ENCODE results near the gene ELF5.
A peak's percentile ranks its signal among the peaks of the same experiment; 100 is the strongest.

The ELF5 gene

DNA sequence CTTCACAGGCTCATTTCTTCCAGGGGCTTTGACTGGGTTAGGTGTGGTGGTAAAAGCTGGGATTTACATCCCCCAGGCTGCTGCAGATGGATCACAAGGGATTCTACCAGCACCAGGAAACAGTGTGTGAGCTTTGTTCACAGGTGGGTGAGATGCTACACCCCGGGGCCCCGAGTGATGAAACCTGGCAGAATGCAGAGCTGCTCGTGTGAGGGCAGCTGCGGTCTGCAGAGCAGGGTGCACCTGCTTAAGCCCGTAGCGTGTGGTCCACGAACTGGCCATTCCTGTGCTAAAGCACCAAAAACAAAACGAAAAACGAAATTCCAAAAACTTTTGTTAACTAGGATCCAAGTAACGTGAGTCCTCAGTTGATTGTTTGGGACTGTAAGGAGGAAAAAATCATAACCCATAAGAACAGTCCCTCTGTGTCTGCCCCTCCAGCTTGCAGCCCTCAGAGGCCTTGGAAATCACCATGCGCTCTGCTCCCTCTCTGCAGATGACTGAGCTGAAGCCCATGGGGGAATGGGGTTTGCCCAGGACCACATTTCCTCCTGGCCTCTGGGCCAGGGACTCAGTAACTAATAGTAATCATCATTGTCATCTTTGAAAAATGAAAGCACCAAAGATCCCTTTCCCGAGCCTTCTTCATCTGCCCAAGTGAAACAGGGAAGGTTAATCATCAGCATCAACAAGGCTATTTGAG lies 24.6 kb downstream of the ELF5 start:
- no peak for DNase-seq

DNA sequence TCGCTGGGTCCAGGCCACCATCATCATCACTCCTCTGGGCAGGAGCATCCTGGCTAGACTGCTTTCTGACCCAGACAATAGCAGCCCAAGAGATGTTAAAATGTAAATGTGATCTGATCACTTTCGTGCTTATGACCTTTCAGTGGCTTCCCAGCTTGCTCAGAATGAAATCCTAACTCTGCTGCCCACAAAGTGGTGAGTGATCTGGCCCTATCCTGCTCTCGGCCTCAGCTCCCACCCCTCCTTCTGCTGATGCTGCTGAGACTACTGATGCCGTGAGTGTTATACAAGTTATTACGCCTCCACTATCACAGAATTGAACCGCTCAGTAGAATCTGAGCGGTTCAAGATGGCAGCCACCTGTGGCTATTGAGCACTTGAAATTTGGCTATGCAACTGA lies 26.2 kb downstream of the ELF5 start:
- no peak for DNase-seq

DNA sequence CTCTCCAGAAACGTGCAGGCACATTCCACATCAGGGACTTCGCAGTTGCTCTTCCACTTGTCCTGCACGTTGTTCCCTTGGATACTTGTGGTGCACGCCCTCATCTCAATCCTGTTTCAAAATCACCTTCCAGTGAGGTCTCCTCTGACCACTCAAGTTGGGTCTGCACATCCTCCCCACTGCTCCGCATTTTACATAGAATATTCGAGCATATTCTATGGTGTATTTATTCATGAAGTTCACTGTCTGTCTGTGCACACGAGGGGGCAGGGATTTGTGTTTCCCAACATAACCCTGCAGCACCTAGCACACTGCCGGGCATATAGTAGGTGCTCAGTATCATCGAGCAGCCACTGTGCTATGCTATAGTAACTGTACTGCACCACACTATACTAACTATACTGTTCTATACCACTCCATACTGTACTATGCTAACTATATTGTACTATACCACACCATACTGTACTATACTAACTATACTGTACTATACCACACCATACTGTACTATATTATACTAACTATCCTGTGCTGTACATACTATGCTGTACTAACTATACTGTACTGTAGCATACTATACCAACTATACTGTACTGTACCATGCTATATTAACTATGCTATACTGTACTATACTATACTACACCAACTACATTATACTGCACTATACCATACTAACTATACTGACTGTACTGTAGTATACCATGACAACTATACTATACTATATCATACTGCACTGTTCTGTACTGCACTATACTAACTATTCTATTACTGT lies 30.3 kb downstream of the ELF5 start:
- no peak for DNase-seq

DNA sequence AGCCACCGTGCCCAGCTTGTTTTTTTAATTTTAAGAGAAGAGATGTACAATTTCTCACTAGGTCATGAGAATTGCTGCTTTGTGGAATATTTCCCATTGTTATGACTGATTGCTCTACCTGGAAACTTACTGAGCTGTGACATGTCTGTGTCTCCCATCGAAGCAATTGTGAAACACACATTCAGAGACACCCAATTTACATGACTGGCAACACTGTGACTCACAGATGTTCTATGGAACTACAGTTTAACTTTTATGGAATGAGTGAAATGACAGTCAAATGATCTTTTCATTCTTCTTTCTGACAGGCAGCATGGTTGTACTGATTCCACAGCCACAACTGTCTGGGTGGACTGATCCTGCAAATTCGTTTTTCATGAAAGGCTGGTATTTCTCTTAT lies 32.3 kb downstream of the ELF5 start:
- DNase-seq, result no peak

DNA sequence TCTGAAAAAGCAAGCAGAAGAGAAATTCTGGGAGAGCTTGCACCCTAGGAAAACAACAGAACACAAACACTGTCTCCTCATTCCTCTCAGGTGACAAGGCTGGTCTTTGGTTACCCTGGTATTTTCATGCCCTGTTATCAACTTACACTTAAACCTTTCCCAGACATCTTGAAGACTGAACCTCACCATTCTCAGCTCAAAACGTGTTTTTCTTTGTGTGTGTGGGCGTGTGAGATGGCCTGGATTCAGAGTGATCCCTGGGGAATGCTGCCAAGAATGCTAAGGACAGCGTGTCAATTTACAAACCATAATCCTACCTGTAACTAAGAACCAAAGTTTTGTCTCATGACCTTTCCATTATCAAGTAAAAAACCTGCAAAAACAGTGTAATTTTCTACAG lies 33.3 kb downstream of the ELF5 start:
- DNase-seq, result no peak

- DNase-seq, result no peak
These were observed 34.5 kb downstream of the ELF5 start for GRCh38 chr11:34478845-34479663.

DNA sequence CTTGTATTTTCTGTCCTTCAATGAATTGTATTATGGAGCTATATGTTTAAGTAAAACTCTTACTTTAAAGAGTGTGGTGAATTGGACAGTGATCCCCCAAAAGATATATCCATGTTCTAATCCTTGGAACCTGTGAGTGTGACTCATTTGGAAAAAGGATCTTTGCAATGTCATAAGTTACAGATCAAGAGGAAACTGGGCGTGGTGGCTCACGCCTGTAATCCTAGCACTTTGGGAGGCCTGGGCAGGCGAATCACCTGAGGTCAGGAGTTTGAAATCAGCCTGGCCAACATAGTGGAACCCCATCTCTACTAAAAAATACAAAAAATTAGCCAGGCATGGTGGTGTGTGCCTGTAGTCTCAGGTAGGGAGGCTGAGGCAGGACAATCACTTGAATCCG lies 36.7 kb downstream of the ELF5 start:
- DNase-seq, result no peak

DNA sequence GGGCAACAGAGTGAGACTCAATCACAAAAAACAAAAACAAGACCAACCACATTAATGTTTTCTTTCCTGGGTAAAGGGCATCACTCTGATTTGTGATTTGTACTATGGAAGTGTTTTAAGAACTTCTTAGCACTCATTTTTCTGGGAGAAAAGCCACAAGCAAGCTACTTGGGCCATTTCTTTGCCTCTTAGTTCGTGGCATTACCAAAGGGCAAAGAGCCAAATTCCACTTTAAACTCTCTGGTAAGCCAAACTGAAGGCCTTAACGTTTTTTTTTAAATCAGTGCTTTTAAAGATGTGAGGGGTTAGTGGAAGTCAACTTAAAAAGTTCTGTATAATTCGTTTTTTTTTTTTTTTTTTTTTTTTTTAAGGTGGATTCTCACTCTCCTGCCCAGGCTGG lies 37.9 kb downstream of the ELF5 start:
- DNase-seq, result no peak

GRCh38 chr11:34473603-34474169 lies 39.9 kb downstream of the ELF5 start:
- DNase-seq, result no peak

- peak; percentile 11 to 18 for DNase-seq
These were observed 45.3 kb downstream of the ELF5 start for GRCh38 chr11:34468209-34468841.

DNA sequence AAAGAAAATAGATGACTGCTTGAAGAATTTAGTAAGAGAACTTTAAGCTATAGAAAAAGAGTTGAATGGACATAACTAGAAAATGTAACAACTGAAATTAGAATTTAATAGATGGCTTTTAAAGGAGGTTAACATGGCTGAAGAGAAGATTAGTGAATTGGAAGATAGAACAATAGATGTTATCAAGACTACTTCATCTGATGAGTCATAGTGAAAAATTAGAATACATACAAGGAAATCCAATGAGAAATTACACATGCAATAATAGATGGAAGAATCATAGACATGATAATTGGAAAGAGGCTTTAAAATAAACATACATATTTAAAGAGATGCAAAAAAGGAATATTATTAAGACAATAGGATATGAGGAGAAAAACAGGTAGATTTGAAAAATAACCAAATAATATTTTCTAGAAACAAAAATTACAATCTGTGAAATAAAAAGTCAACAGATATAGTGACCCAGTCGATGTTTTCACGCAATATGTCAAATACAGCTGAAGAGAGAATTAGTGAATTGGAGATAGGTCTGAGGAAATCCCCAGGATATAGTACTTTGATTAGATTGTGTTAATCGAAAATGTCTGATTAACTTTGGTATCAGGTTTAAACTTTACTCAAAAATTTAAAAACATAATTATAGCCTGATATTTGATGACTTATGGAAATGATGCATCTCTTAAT lies 46.6 kb downstream of the ELF5 start:
- no peak for DNase-seq

- no peak for DNase-seq
These were observed 49.0 kb downstream of the ELF5 start for GRCh38 chr11:34464591-34465051.

DNA sequence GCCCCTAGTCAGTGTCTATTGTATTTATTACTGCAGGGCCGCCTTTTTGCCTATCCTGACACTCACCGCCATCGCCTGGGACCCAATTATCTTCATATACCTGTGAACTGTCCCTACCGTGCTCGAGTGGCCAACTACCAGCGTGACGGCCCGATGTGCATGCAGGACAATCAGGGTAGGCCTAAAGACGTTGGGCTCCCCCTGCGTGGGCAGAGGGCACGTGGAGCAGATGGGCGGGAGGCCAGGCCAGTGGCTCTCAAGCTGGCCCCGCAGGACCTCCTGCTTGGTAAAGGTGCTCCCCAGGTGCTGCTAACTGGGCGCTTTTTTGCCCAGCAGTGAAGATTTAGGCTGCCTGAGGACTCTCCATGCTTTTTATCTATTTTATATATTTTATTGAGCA lies 52.4 kb downstream of the ELF5 start:
- no peak for DNase-seq

DNA sequence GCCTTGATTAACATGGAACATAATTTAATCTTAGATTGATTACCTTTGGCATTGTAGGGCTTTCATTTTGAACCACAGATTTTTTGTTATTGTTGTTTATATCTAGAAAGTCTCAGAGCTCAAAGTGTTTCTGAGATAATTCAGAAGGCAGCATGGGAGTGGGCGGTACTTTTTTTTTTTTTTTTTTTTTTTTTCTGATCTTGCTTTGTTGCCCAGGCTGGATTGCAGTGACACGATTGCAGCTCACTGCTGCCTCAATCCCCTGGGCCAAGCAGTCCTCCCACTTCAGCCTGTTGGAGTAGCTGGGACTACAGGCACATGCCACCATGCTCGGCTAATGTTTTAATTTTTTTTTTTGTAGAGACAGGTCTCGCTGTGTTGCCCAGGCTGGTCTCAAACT lies 53.3 kb downstream of the ELF5 start:
- no peak for DNase-seq

DNA sequence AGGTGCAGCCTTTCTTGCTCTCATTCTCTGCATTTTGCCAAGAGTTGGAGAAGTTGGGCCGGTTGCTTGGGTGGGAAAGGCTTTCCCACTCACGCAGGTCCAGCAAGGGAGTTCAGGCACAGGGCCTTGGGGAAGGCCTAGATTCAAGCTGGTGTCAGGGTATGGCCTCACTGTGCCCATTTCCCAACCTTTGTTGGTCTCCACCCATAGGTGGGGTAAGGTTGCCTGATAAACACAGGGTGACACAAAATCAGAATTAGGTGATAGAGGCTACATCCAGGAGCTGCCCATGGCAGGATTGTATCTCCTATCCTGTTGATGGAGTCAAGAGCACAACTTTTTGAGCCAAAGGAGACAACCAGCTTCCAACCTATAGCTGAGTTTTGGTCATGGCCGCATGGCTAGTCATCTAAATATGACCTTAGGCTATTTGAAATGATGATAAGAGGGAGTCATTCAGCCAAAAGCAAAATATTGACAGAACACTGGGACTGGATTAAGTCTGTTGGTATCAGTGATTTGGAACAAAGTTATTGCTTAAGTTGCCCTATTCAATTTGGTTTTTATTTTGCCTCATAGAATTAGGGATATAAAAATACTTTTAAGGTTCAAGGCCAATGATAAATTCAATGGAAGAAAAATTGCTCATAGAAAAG lies 54.0 kb downstream of the ELF5 start:
- DNase-seq, result no peak

DNA sequence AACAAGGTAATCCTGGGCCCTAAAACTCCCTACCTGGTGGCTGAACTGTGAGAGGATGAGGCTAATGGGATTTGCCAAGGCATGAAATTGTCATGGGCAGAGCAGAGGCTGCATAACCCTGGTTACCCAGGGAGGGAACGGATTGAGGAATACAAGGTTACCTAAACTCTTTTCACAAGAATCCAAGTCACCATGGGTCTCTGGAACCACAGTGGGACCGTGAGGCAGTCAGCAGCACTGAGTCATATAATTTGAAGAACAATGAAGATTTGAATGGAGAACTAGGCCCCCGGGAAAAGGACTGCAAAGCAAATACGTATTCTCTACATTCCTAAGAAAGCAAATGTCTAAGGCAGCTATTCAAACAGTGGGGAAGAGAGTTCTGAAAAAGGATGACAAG lies 55.1 kb downstream of the ELF5 start:
- no peak for DNase-seq

DNA sequence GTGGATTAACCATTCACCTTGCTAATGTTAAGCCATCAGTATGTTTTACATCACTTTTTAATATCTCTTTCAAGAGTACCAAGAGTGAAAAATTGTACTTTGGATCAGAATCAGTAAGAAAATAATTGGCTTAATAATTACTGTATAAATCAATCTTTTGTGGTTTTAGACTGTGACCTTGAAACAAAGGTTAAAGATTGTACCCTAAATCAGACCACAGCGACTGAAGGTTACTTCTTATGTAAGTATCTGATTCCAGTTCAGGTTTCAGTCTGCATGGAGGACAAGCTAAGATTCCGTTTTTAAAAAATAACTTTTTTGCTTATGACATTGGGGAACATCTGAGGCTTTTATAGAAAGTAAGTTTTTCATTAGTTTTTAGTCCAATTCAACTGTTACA lies 56.0 kb downstream of the ELF5 start:
- DNase-seq, result no peak

GRCh38 chr11:34454308-34455032 lies 59.1 kb downstream of the ELF5 start:
- DNase-seq, result no peak

GRCh38 chr11:34451053-34451452 lies 62.5 kb downstream of the ELF5 start:
- no peak for DNase-seq

- DNase-seq, result no peak
These were observed 64.6 kb downstream of the ELF5 start for GRCh38 chr11:34449013-34449412.
